Measurements from ENCODE around the gene LCN1. TPM values are rescaled to one million over a fixed set of nuclear protein-coding genes. Genes with fewer than 3 reads are reported as not detected.
"Not testable (repeated sequence)": the region's sequence is repeated elsewhere in the genome, so short reads cannot be mapped to it uniquely, and the experiment has no call there.

The LCN1 gene
- total and polyA plus RNA-seq, 10 donors, result 0.09 TPM; not detected in 9

DNA sequence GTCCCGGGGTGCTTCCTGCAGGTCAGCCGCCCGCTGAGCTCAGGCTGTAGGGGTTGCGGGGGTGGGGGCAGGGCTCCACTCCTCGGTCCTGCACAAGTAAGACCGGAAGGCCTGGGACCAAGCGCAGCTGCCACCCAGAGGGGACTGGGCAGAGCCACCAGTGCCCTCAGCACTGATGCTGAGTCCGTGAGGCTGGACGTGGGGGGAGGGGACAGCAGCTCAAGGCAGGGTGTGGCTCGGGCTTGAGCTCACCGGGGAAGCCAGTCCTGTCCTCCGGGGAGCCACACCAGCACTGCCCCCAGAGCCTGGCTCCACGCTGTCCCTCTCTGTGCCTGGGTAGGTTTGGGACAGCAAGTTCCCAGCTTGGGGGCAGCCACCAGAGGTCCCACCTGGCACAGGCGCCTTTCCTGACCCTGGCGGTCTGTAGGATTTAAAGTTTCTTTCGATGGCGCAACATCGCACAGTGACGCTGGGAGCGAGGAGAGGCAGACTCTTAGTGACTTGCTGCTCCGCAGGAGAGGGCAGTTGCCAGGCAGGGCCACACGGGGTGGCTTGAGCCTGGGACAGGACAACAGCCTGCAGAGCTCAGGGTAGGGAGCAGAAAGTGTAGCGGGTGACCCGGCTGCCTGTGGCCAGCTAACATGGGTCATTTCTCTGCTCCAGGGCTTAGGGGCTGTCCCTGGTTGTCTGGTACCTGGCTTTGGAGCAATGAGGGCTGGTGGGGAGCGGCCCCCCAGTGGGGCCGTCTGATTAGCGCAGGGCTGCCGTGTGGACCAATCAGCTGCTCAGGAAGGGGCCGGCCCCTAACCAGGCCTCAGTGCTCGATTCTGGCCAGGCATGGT is 5.7 kb downstream of the LCN1 start:
- no peak for TF ChIP-seq CTCF (IDR thresholded peaks at IDR 0.05 in 8 of 11, conservative IDR thresholded peaks at IDR 0.05 in 3 of 11)
- no peak for TF ChIP-seq POLR2AphosphoS5 (IDR thresholded peaks at IDR 0.05)
- TF ChIP-seq POLR2A (IDR thresholded peaks at IDR 0.05), result no peak
- intact Hi-C loops (cut with DNase I; ENCODE audit: low total_unique reads), result no loop called here
- H3K4me1 ChIP-seq, result peaks cover 0 to 9% (median 0%) of the 10 kb centered on the region in 6 donors

GRCh38 chr9:135528842-135529435 is 7.7 kb downstream of the LCN1 start:
- H3K36me3 ChIP-seq; DNase-seq; H3K9me3 ChIP-seq; H3K4me3 ChIP-seq; H3K4me1 ChIP-seq; intact Hi-C loops (cut with DNase I; ENCODE audit: low total_unique reads); H3K27ac ChIP-seq: not testable (repeated sequence)
- H3K27me3 ChIP-seq (replicated peaks in 1 of 7), result peaks cover 0 to 40% (median 0%) of the 10 kb centered on the region in 7 donors
- 93 to 97% (median 94%) methylated on average over 10 of the region's 10 CpGs for WGBS, 5 donors

More for the DNA sequence above, 5.7 kb downstream of the LCN1 start:
- no peaks in the 10 kb centered on the region for H3K36me3 ChIP-seq
- no peak overlapping the region for H3K4me3 ChIP-seq
- H3K9me3 ChIP-seq, result no peaks in the 10 kb centered on the region
- no peak overlapping the region for H3K27ac ChIP-seq
- 67 to 84% (median 75%) methylated on average over 20 to 30 of the region's 30 CpGs for WGBS, 5 donors
- H3K27me3 ChIP-seq (replicated peaks in 1 of 7), result peaks cover 0 to 53% (median 5%) of the 10 kb centered on the region in 7 donors
- no peak for DNase-seq

- TF ChIP-seq POLR2A (IDR thresholded peaks at IDR 0.05), result no peak
- no peak for TF ChIP-seq POLR2AphosphoS5 (IDR thresholded peaks at IDR 0.05)
- TF ChIP-seq CTCF (IDR thresholded peaks at IDR 0.05 in 8 of 11, conservative IDR thresholded peaks at IDR 0.05 in 3 of 11), result no peak
- intact Hi-C loops (cut with DNase I; ENCODE audit: low total_unique reads), result no loop called here
- DNase-seq, result no peak
- Histone ChIP-seq H3K27me3 (replicated peaks in 1 of 7) (peaks cover 0 to 40% (median 0%) of the 10 kb centered on the region in 7 donors), H3K27ac (no peak overlapping the region), H3K9me3 (no peaks in the 10 kb centered on the region), H3K4me3 (no peak overlapping the region), H3K36me3 (no peaks in the 10 kb centered on the region), H3K4me1 (no peaks in the 10 kb centered on the region)
- WGBS, 5 donors, result 70 to 77% (median 74%) methylated on average over 5 of the region's 5 CpGs
These were observed 8.9 kb downstream of the LCN1 start for GRCh38 chr9:135530146-135530545.

GRCh38 chr9:135531096-135531495 is 9.9 kb downstream of the LCN1 start:
- no peaks in the 10 kb centered on the region for H3K36me3 ChIP-seq
- H3K9me3 ChIP-seq, result no peaks in the 10 kb centered on the region
- 88 to 97% (median 91%) methylated on average over 4 to 10 of the region's 10 CpGs for WGBS, 5 donors
- intact Hi-C loops (cut with DNase I; ENCODE audit: low total_unique reads), result no loop called here
- peaks cover 0 to 36% (median 0%) of the 10 kb centered on the region in 7 donors for H3K27me3 ChIP-seq (replicated peaks in 1 of 7)
- no peak overlapping the region for H3K4me3 ChIP-seq
- peak; percentile 19 for DNase-seq
- TF ChIP-seq CTCF (IDR thresholded peaks at IDR 0.05 in 8 of 11, conservative IDR thresholded peaks at IDR 0.05 in 3 of 11) (no peak), POLR2A (IDR thresholded peaks at IDR 0.05) (no peak), POLR2AphosphoS5 (IDR thresholded peaks at IDR 0.05) (no peak)
- no peak overlapping the region for H3K27ac ChIP-seq
- no peaks in the 10 kb centered on the region for H3K4me1 ChIP-seq
